GM23338 (cell line): ENCODE measurements around the gene LRMDA. TPM values are rescaled to one million over a fixed set of nuclear protein-coding genes. Genes with fewer than 3 reads are reported as not detected.
A peak's percentile ranks its signal among the peaks of the same experiment; 100 is the strongest.

Experiments
- ATAC-seq: fragments of 200-7000 bp; cut with Tn5 transposase; 3 replicates; pipeline ENCODE4 v1.9.1; 2020
- DNase-seq: peaks from one replicate; pipeline ENCODE4 v3.0.0-alpha.2; 2015; ENCODE audit warnings: low spot score
- H2AFZ ChIP-seq: fragments of 200-600 bp; sonication (generic); 2 replicates; pipeline ENCODE4 v1.8.0; 2016; ENCODE audit warnings: antibody characterized with exemption, mild to moderate bottlenecking, moderate library complexity
- H3F3A ChIP-seq: fragments of 200-600 bp; sonication (generic); replicated peaks from 2 replicates; pipeline ENCODE4 v1.8.0; 2017; ENCODE audit warnings: antibody characterized with exemption, mixed run types, low read depth
- H3K27ac ChIP-seq: fragments of 200-600 bp; sonication (generic); 2 replicates; pipeline ENCODE4 v1.6.1; 2016; ENCODE audit warnings: low read depth
- H3K27me3 ChIP-seq: fragments of 200-600 bp; sonication (generic); 2 replicates; pipeline ENCODE4 v1.8.0; 2016; ENCODE audit warnings: mild to moderate bottlenecking, mixed run types, moderate library complexity; ENCODE audit not compliant: insufficient read depth
- H3K36me3 ChIP-seq: fragments of 200-600 bp; sonication (generic); 2 replicates; pipeline ENCODE4 v1.8.0; 2016; ENCODE audit warnings: mild to moderate bottlenecking; ENCODE audit not compliant: insufficient read depth
- H3K4me1 ChIP-seq: fragments of 200-600 bp; sonication (generic); 2 replicates; pipeline ENCODE4 v1.8.0; 2016; ENCODE audit warnings: mild to moderate bottlenecking, moderate library complexity; ENCODE audit not compliant: insufficient read depth
- H3K4me2 ChIP-seq: fragments of 200-600 bp; sonication (generic); 2 replicates; pipeline ENCODE4 v1.7.1; 2017; ENCODE audit warnings: mixed run types
- H3K4me3 ChIP-seq: fragments of 200-600 bp; sonication (generic); 2 replicates; pipeline ENCODE4 v1.6.1; 2016; ENCODE audit warnings: mixed run types
- H3K79me2 ChIP-seq: fragments of 200-600 bp; sonication (generic); replicated peaks from 2 replicates; pipeline ENCODE4 v1.8.0; 2017; ENCODE audit warnings: mild to moderate bottlenecking; ENCODE audit not compliant: insufficient read depth
- H3K9me2 ChIP-seq: fragments of 200-600 bp; sonication (generic); 2 replicates; pipeline ENCODE4 v1.8.0; 2017; ENCODE audit not compliant: insufficient read depth
- H4K20me1 ChIP-seq: fragments of 200-600 bp; sonication (generic); replicated peaks from 2 replicates; pipeline ENCODE4 v1.8.0; 2017; ENCODE audit warnings: mild to moderate bottlenecking; ENCODE audit not compliant: insufficient read depth
- H3K27ac Mint-ChIP-seq: 2 replicates; pipeline ENCODE4 v1.8.0; 2020; ENCODE audit warnings: inconsistent platforms, mild to moderate bottlenecking, moderate library complexity, mixed read lengths
- H3K27me3 Mint-ChIP-seq: 3 replicates; pipeline ENCODE4 v1.8.0; 2022; ENCODE audit warnings: low read depth, mild to moderate bottlenecking, moderate library complexity, mixed read lengths, inconsistent platforms; ENCODE audit not compliant: insufficient read depth, poor library complexity
- H3K36me3 Mint-ChIP-seq: 3 replicates; pipeline ENCODE4 v1.8.0; 2021; ENCODE audit warnings: low read depth, mild to moderate bottlenecking, inconsistent platforms, moderate library complexity, mixed read lengths
- H3K4me1 Mint-ChIP-seq: 3 replicates; pipeline ENCODE4 v1.8.0; 2020; ENCODE audit warnings: mild to moderate bottlenecking, inconsistent platforms, mixed read lengths
- H3K4me3 Mint-ChIP-seq: 3 replicates; pipeline ENCODE4 v1.8.0; 2021; ENCODE audit warnings: moderate library complexity, mild to moderate bottlenecking, inconsistent platforms, mixed read lengths
- H3K9me3 Mint-ChIP-seq: 3 replicates; pipeline ENCODE4 v1.8.0; 2020; ENCODE audit warnings: moderate library complexity, mild to moderate bottlenecking, inconsistent platforms, mixed read lengths
- EZH2 ChIP-seq: fragments of 200-600 bp; sonication (generic); IDR thresholded peaks from one replicate; pipeline ENCODE4 v1.8.0; 2017; ENCODE audit warnings: antibody characterized with exemption, mild to moderate bottlenecking, low read depth; ENCODE audit not compliant: unreplicated experiment
- EZH2phosphoT487 ChIP-seq: fragments of 200-600 bp; sonication (generic); IDR thresholded peaks from one replicate; pipeline ENCODE4 v1.8.1; 2018; ENCODE audit warnings: antibody characterized with exemption; ENCODE audit not compliant: unreplicated experiment
- JUNB ChIP-seq: IDR thresholded peaks from one replicate; pipeline ENCODE4 v1.6.1; 2016; ENCODE audit warnings: antibody characterized with exemption; ENCODE audit not compliant: unreplicated experiment
- NANOG ChIP-seq: IDR thresholded peaks from 2 replicates; pipeline ENCODE4 v1.6.1; 2016; ENCODE audit warnings: antibody characterized with exemption, borderline replicate concordance
- POLR2AphosphoS5 ChIP-seq: IDR thresholded peaks from 2 replicates; pipeline ENCODE4 v1.6.1; 2016; ENCODE audit warnings: antibody characterized with exemption, low read depth
- STAT1 ChIP-seq: IDR thresholded peaks from one replicate; pipeline ENCODE4 v1.6.1; 2016; ENCODE audit warnings: antibody characterized with exemption; ENCODE audit not compliant: unreplicated experiment
- ZNF114 ChIP-seq: fragments of 250-450 bp; sonication (Bioruptor Pico); IDR thresholded peaks from 2 replicates; pipeline ENCODE4 v1.5.0; 2020; ENCODE audit warnings: mild to moderate bottlenecking, moderate library complexity
- ZNF331 ChIP-seq: fragments of 250-450 bp; sonication (Bioruptor Pico); IDR thresholded peaks from 2 replicates; pipeline ENCODE4 v1.5.0; 2020; ENCODE audit warnings: low read depth, mild to moderate bottlenecking, moderate library complexity
- polyA plus RNA-seq: library from polyadenylated mRNA; unstranded; fragments of >200 nt; fragmentation: Nextera tagmentation; extraction: Ambion mirVana; gene quantifications from 2 replicates; pipeline ENCODE4 v1.2.1, GENCODE V29; 2016
- total RNA-seq: library from RNA; depleted of rRNA; stranded (reverse); fragments of >200 nt; shearing (Covaris generic); gene quantifications from 2 replicates; pipeline ENCODE4 v1.2.3, GENCODE V29; 2014
- TF ChIP-seq, protein P1 (sequence below): IDR thresholded peaks from 2 replicates; pipeline ENCODE4 v1.6.1; 2016; ENCODE audit warnings: antibody characterized with exemption
- TF ChIP-seq, protein P2 (sequence below), 2 experiments: fragments of 200-600 bp in 1 of 2; sonication (generic) in 1 of 2; conservative IDR thresholded peaks; 2 replicates each; pipeline versions ENCODE4 v1.5.1 to v1.6.1; 2016 to 2017; ENCODE audit warnings: antibody characterized with exemption in 2 of 2, low read depth in 2 of 2, mild to moderate bottlenecking in 2 of 2, moderate library complexity in 1 of 2
- TF ChIP-seq, protein P3 (sequence below): IDR thresholded peaks from one replicate; pipeline ENCODE4 v1.6.1; 2018; ENCODE audit warnings: antibody characterized with exemption; ENCODE audit not compliant: unreplicated experiment

Gene LRMDA
- total and polyA plus RNA-seq, 2 experiments from 2014 or later: 0.90 to 1.8 TPM

DNA sequence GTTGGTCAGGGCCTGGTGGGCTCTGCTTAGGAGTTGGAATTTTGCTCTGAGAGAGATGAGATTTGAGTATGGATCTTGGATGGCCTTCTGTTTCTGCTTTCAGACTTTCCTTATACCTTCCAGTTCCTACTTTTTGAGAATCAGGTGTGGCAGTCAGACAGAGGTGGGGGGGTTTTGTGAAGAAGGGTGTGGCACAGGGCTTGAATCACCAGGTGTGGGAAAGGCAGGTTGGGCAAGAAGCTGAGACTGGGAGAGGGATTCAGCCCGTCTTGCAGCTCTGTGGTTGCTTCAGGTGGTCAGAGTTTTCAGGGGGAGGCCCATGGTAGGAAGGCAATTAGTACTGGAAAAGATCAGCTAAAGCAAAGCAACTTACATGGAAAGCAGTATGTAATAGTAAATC is 340.2 kb downstream of the LRMDA start:
- Histone ChIP-seq H3K4me2 (no peak overlapping the region), H4K20me1 (no peaks in the 10 kb centered on the region), H3K4me1 (no peaks in the 10 kb centered on the region), H3K4me3 (no peak overlapping the region), H3K27ac (no peak overlapping the region), H3K36me3 (no peaks in the 10 kb centered on the region; the same call in 1 of the 2 replicates), H3K27me3 (no peaks in the 10 kb centered on the region), H2AFZ (0 out of 2 replicates have a peak overlapping the region, but pooled peaks have one; percentile 47), H3K9me2 (peaks cover 9% of the 10 kb centered on the region; the same call in 1 of the 2 replicates), H3K79me2 (no peaks in the 10 kb centered on the region), H3F3A (no peaks in the 10 kb centered on the region)
- peaks cover 3% of the 10 kb centered on the region for H3K27me3 Mint-ChIP-seq
- DNase-seq (no peak), ATAC-seq (no peak)
- H3K4me3 Mint-ChIP-seq: no peak overlapping the region
- H3K36me3 Mint-ChIP-seq: no peaks in the 10 kb centered on the region
- H3K27ac Mint-ChIP-seq: no peak overlapping the region
- no peak for TF ChIP-seq NANOG
- TF ChIP-seq, protein P1, sequence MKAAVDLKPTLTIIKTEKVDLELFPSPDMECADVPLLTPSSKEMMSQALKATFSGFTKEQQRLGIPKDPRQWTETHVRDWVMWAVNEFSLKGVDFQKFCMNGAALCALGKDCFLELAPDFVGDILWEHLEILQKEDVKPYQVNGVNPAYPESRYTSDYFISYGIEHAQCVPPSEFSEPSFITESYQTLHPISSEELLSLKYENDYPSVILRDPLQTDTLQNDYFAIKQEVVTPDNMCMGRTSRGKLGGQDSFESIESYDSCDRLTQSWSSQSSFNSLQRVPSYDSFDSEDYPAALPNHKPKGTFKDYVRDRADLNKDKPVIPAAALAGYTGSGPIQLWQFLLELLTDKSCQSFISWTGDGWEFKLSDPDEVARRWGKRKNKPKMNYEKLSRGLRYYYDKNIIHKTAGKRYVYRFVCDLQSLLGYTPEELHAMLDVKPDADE: no peak
- no peak for TF ChIP-seq ZNF114
- TF ChIP-seq EZH2phosphoT487: no peak
- TF ChIP-seq, protein P2, sequence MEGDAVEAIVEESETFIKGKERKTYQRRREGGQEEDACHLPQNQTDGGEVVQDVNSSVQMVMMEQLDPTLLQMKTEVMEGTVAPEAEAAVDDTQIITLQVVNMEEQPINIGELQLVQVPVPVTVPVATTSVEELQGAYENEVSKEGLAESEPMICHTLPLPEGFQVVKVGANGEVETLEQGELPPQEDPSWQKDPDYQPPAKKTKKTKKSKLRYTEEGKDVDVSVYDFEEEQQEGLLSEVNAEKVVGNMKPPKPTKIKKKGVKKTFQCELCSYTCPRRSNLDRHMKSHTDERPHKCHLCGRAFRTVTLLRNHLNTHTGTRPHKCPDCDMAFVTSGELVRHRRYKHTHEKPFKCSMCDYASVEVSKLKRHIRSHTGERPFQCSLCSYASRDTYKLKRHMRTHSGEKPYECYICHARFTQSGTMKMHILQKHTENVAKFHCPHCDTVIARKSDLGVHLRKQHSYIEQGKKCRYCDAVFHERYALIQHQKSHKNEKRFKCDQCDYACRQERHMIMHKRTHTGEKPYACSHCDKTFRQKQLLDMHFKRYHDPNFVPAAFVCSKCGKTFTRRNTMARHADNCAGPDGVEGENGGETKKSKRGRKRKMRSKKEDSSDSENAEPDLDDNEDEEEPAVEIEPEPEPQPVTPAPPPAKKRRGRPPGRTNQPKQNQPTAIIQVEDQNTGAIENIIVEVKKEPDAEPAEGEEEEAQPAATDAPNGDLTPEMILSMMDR (conservative IDR thresholded peaks at IDR 0.05; ENCODE audit: low read depth in 2 of 2): no peak
- TF ChIP-seq, protein P3, sequence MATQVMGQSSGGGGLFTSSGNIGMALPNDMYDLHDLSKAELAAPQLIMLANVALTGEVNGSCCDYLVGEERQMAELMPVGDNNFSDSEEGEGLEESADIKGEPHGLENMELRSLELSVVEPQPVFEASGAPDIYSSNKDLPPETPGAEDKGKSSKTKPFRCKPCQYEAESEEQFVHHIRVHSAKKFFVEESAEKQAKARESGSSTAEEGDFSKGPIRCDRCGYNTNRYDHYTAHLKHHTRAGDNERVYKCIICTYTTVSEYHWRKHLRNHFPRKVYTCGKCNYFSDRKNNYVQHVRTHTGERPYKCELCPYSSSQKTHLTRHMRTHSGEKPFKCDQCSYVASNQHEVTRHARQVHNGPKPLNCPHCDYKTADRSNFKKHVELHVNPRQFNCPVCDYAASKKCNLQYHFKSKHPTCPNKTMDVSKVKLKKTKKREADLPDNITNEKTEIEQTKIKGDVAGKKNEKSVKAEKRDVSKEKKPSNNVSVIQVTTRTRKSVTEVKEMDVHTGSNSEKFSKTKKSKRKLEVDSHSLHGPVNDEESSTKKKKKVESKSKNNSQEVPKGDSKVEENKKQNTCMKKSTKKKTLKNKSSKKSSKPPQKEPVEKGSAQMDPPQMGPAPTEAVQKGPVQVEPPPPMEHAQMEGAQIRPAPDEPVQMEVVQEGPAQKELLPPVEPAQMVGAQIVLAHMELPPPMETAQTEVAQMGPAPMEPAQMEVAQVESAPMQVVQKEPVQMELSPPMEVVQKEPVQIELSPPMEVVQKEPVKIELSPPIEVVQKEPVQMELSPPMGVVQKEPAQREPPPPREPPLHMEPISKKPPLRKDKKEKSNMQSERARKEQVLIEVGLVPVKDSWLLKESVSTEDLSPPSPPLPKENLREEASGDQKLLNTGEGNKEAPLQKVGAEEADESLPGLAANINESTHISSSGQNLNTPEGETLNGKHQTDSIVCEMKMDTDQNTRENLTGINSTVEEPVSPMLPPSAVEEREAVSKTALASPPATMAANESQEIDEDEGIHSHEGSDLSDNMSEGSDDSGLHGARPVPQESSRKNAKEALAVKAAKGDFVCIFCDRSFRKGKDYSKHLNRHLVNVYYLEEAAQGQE: no peak
- TF ChIP-seq EZH2: no peak
- TF ChIP-seq POLR2AphosphoS5: no peak
- no peak for TF ChIP-seq ZNF331 (CRISPR knock-in tag)
- no peak for TF ChIP-seq STAT1
- no peak for TF ChIP-seq JUNB
- no peaks in the 10 kb centered on the region for H3K9me3 Mint-ChIP-seq
- no peaks in the 10 kb centered on the region; the same call in 2 of the 3 replicates for H3K4me1 Mint-ChIP-seq
